ENCODE data around the gene TTC13. TPM values are rescaled to one million over a fixed set of nuclear protein-coding genes. Genes with fewer than 3 reads are reported as not detected.

The TTC13 gene
- total RNA-seq, 1 experiment from 2014 or later = 28.2 TPM

- DNase-seq (ENCODE audit: extremely low read depth, low read depth) = no peak
Measured at GRCh38 chr1:230858918-230859729, 119.5 kb downstream of the TTC13 start.

DNA sequence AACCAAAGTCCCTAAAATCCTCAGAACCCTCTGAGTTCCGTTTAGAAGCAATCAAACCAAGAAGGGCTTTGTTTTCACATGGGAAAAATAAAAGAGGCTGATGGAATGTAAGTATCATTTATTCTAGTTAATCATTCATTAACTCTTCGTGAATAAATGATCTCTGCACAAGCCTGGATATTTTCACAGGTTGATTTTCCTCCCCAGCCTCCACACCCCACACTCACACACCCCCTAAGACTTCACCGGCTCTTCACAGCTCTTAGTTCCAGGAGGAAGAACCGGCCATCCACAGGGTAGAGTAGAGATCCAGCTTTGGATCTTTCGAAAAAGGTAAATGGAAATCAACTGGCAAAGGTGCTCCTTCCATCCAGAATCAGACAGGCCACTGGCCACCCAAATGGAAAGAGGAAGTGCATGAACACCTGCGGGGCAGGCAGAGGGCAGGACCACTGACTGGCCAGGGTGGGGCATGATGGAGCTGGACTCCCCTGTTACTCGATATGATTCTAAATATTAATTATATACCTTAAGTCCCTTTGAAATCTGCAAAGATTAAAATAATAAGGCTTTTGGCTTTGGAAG, 120.3 kb downstream of the TTC13 start:
- no peak for DNase-seq (ENCODE audit: extremely low read depth, low read depth)

DNA sequence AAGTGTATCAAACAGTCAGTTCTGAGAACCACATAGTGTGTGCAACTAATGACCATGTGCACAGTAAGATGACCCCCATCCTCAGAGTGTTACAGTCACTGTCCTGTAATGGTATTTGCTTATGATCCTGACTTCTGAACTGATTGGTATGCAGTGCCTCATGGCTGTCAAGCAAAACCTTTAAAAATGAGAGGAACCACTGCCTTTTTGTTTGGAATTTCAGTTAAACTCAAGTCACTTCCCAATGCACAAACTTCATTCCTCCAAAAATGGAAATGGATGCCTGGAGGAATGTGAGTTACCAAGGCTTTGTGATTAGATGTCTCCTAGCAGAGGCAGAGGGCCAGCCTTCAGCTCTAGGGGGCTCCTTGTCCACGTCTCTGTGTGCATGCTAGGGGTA, 120.8 kb downstream of the TTC13 start:
- no peak for DNase-seq (ENCODE audit: extremely low read depth, low read depth)

- no peak for DNase-seq (ENCODE audit: extremely low read depth, low read depth)
Measured at GRCh38 chr1:230857077-230857476, 121.6 kb downstream of the TTC13 start.

Small RNAs within 50 kb of the gene (small RNA-seq; reads per million reads assigned to genes)
- gene RN7SL837P = 0 reads per million in 2 experiments

Other genes starting within 250 kb of the TTC13 start
- 0.17 and 1.1 TPM in 2 replicates for gene CAPN9, start 231.5 kb downstream of the TTC13 start, total RNA-seq (2014; rRNA removed; shearing (Covaris generic))
- 30.8 and 32.7 TPM in 2 replicates for gene C1orf198, start 110.3 kb downstream of the TTC13 start, total RNA-seq (2014; rRNA removed; shearing (Covaris generic))
- 43.8 and 45.8 TPM in 2 replicates for gene ARV1, start 233 bp upstream of the TTC13 start, total RNA-seq (2014; rRNA removed; shearing (Covaris generic))
- 36.6 and 39.3 TPM in 2 replicates for gene FAM89A, start 61.4 kb upstream of the TTC13 start, total RNA-seq (2014; rRNA removed; shearing (Covaris generic))
- gene TRIM67, start 183.2 kb upstream of the TTC13 start, total RNA-seq (2014; rRNA removed; shearing (Covaris generic)) = 0.07 and 0.12 TPM in 2 replicates

Data from NCI-H460 (cell line).